ENCODE data around the gene CEP152. TPM values are rescaled to one million over a fixed set of nuclear protein-coding genes. Genes with fewer than 3 reads are reported as not detected.

The CEP152 gene
- total and polyA plus RNA-seq, 2 experiments from 2014 or later = 14.6 to 30.5 TPM

DNA sequence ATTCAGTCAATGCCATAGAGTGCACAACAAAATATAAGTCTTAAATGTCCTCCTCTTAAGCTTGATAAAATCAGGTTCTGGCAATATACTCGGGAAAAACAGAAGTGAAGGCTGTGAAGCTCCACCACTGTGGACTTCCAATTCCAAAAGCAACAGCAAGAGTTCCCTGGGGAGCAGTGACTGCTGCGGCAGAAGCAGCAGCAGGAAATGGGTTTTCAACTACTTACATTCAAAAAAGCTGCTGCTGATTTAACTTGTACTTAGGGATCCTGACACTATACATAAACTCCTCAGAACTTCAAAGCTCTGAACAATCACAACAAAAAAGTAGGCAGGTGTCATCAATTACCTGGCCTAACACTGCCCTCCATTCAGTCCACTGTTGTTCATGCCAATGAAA is 4.7 kb downstream of the CEP152 start:
- Histone ChIP-seq H3K4me2 (peak overlapping the region; percentile 34; the same call in 1 of the 2 replicates), H2AFZ (no peak overlapping the region), H3K4me3 (no peak overlapping the region), H3K27me3 (ENCODE audit: insufficient read depth) (no peaks in the 10 kb centered on the region), H3F3A (replicated peaks; ENCODE audit: low read depth) (no peaks in the 10 kb centered on the region), H3K4me1 (ENCODE audit: insufficient read depth) (peaks cover 16% of the 10 kb centered on the region), H3K27ac (ENCODE audit: low read depth) (no peak overlapping the region), H4K20me1 (replicated peaks; ENCODE audit: insufficient read depth) (peaks cover 10% of the 10 kb centered on the region; the same call in 1 of the 2 replicates), H3K79me2 (replicated peaks; ENCODE audit: insufficient read depth) (peaks cover 58% of the 10 kb centered on the region), H3K36me3 (ENCODE audit: insufficient read depth) (no peaks in the 10 kb centered on the region), H3K9me2 (ENCODE audit: insufficient read depth) (no peaks in the 10 kb centered on the region)
- TF ChIP-seq NANOG (IDR thresholded peaks at IDR 0.05; ENCODE audit: borderline replicate concordance) = 0 out of 2 replicates have a peak, but pooled peaks have one; percentile 28
- TF ChIP-seq, protein P1, sequence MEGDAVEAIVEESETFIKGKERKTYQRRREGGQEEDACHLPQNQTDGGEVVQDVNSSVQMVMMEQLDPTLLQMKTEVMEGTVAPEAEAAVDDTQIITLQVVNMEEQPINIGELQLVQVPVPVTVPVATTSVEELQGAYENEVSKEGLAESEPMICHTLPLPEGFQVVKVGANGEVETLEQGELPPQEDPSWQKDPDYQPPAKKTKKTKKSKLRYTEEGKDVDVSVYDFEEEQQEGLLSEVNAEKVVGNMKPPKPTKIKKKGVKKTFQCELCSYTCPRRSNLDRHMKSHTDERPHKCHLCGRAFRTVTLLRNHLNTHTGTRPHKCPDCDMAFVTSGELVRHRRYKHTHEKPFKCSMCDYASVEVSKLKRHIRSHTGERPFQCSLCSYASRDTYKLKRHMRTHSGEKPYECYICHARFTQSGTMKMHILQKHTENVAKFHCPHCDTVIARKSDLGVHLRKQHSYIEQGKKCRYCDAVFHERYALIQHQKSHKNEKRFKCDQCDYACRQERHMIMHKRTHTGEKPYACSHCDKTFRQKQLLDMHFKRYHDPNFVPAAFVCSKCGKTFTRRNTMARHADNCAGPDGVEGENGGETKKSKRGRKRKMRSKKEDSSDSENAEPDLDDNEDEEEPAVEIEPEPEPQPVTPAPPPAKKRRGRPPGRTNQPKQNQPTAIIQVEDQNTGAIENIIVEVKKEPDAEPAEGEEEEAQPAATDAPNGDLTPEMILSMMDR (conservative IDR thresholded peaks at IDR 0.05; ENCODE audit: low read depth in 2 of 2) = no peak
- H3K4me1 Mint-ChIP-seq = peaks cover 24% of the 10 kb centered on the region
- no peak for ATAC-seq
- no peak overlapping the region for H3K27ac Mint-ChIP-seq
- no peaks in the 10 kb centered on the region for H3K9me3 Mint-ChIP-seq
- H3K27me3 Mint-ChIP-seq (ENCODE audit: insufficient read depth, low read depth, poor library complexity) = no peaks in the 10 kb centered on the region
- peak; percentile 40 for DNase-seq (ENCODE audit: low spot score)
- H3K4me3 Mint-ChIP-seq = peak overlapping the region; percentile 27; the same call in 2 of the 3 replicates
- no peaks in the 10 kb centered on the region; the same call in 2 of the 3 replicates for H3K36me3 Mint-ChIP-seq (ENCODE audit: low read depth)

DNA sequence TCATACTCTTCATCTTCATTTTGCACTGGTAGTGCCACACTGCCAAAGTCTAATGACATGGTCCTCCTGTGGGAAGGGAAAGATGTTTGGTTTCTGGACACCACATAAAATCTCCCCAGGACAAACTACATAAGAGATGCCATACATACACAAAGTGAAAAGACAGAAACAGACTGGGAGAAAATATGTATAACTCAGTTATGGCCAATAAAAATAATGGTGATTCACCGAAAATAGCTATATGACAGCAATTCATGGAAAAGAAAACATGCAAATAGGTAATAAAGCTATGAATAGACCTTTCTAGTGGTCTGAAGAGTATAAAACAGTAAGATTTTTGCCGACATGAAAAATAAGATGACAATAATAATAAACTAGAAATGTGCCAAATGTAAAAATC is 5.3 kb downstream of the CEP152 start:
- H3K4me1 Mint-ChIP-seq = peaks cover 28% of the 10 kb centered on the region
- no peaks in the 10 kb centered on the region for H3K9me2 ChIP-seq (ENCODE audit: insufficient read depth)
- H3K27me3 Mint-ChIP-seq (ENCODE audit: insufficient read depth, low read depth, poor library complexity) = no peaks in the 10 kb centered on the region
- no peak overlapping the region for H3K27ac Mint-ChIP-seq
- DNase-seq (ENCODE audit: low spot score) (no peak), ATAC-seq (no peak)
- no peak for TF ChIP-seq EZH2 (IDR thresholded peaks at IDR 0.05; ENCODE audit: low read depth, unreplicated experiment)
- no peak for TF ChIP-seq CREB1 (CRISPR knock-in tag; IDR thresholded peaks at IDR 0.05; ENCODE audit: low read depth)
- peaks cover 16% of the 10 kb centered on the region for H3K4me1 ChIP-seq (ENCODE audit: insufficient read depth)
- H3K4me3 Mint-ChIP-seq = no peak overlapping the region
- H3K4me3 ChIP-seq = no peak overlapping the region
- H3K4me2 ChIP-seq = peak overlapping the region; percentile 34; the same call in 1 of the 2 replicates
- H3K27me3 ChIP-seq (ENCODE audit: insufficient read depth) = no peaks in the 10 kb centered on the region
- no peaks in the 10 kb centered on the region for H3K36me3 ChIP-seq (ENCODE audit: insufficient read depth)
- no peaks in the 10 kb centered on the region for H3F3A ChIP-seq (replicated peaks; ENCODE audit: low read depth)
- H3K36me3 Mint-ChIP-seq (ENCODE audit: low read depth) = no peaks in the 10 kb centered on the region; the same call in 2 of the 3 replicates
- H3K9me3 Mint-ChIP-seq = no peaks in the 10 kb centered on the region
- H2AFZ ChIP-seq = no peak overlapping the region
- peaks cover 14% of the 10 kb centered on the region; the same call in 1 of the 2 replicates for H4K20me1 ChIP-seq (replicated peaks; ENCODE audit: insufficient read depth)
- H3K79me2 ChIP-seq (replicated peaks; ENCODE audit: insufficient read depth) = peaks cover 62% of the 10 kb centered on the region
- H3K27ac ChIP-seq (ENCODE audit: low read depth) = no peak overlapping the region

DNA sequence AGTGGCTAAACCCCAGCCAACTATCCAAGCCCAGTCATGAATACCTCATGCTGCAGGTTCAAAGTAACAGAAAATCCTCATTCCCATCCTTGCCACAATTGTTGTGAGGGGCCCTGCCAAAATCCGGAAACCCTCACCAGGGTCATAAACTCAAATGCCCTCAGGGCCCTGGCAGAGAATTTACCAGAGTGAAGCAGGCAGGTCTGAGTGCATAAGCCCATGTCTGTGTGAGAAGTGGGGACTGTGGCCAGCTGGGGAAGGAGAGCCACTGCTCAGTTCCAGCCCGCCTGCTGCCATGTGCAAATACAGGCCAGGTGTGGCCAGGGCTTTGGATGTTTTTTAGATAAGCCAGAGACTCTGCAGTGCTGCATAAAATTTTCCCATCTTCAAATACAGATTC is 7.0 kb downstream of the CEP152 start:
- H3K4me1 Mint-ChIP-seq = peaks cover 34% of the 10 kb centered on the region
- no peak overlapping the region for H3K4me3 Mint-ChIP-seq
- Histone ChIP-seq H3K27ac (ENCODE audit: low read depth) (no peak overlapping the region), H3K79me2 (replicated peaks; ENCODE audit: insufficient read depth) (peaks cover 62% of the 10 kb centered on the region), H3K4me1 (ENCODE audit: insufficient read depth) (peaks cover 13% of the 10 kb centered on the region), H3K4me2 (no peak overlapping the region), H3F3A (replicated peaks; ENCODE audit: low read depth) (no peaks in the 10 kb centered on the region), H3K4me3 (no peak overlapping the region), H2AFZ (no peak overlapping the region), H4K20me1 (replicated peaks; ENCODE audit: insufficient read depth) (peaks cover 14% of the 10 kb centered on the region; the same call in 1 of the 2 replicates), H3K36me3 (ENCODE audit: insufficient read depth) (no peaks in the 10 kb centered on the region), H3K9me2 (ENCODE audit: insufficient read depth) (no peaks in the 10 kb centered on the region), H3K27me3 (ENCODE audit: insufficient read depth) (no peaks in the 10 kb centered on the region)
- no peaks in the 10 kb centered on the region for H3K27me3 Mint-ChIP-seq (ENCODE audit: insufficient read depth, low read depth, poor library complexity)
- no peaks in the 10 kb centered on the region for H3K9me3 Mint-ChIP-seq
- ATAC-seq (no peak), DNase-seq (ENCODE audit: low spot score) (no peak)
- no peak for TF ChIP-seq CREB1 (CRISPR knock-in tag; IDR thresholded peaks at IDR 0.05; ENCODE audit: low read depth)
- no peaks in the 10 kb centered on the region for H3K36me3 Mint-ChIP-seq (ENCODE audit: low read depth)
- no peak overlapping the region for H3K27ac Mint-ChIP-seq

Measured in GM23338 (cell line).